ENCODE measurements around the gene SLC12A7.

DNA sequence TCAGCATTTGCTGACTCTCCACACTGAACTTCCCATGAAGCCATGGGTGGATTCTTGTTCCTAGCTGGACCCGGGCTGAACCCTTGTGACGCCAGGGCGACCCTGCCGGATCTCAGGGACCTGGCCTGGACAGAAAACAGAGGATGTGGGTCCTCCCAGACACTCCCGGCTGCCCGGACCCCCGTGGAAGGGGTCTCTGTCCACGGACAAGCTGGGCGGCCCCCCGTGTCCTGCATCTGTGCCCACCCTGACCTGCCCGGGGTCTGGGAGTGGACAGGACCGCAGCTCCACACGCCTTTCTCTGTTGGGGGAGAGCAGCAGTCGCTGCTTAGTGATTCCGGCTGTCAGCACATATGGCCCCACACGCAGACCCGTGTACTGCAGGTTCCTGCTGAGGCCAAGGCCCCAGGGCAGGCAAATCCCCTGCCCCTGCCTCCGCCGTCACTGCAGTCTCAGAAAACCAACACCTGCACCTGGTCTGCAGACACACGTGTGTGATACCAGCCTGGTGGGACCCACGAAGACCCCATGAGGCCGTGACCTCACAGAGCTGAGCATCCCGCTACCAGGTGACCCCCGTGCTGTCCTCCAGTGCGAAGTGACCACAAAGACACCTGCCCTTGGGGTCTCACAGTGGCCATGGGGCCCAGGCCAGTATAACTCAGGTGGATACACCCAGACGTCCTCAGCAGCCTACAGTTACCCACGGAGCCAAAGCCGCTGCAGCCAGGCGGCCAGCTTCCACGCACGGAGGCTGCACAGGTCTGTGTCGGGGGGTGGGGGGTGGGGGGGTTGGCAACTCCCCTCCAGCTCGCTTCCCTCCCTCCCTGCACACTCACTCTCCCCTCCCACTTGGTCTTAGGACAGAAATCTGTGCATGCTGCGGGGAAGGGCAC, 52.6 kb downstream of the SLC12A7 start:
- TF ChIP-seq, protein P1, sequence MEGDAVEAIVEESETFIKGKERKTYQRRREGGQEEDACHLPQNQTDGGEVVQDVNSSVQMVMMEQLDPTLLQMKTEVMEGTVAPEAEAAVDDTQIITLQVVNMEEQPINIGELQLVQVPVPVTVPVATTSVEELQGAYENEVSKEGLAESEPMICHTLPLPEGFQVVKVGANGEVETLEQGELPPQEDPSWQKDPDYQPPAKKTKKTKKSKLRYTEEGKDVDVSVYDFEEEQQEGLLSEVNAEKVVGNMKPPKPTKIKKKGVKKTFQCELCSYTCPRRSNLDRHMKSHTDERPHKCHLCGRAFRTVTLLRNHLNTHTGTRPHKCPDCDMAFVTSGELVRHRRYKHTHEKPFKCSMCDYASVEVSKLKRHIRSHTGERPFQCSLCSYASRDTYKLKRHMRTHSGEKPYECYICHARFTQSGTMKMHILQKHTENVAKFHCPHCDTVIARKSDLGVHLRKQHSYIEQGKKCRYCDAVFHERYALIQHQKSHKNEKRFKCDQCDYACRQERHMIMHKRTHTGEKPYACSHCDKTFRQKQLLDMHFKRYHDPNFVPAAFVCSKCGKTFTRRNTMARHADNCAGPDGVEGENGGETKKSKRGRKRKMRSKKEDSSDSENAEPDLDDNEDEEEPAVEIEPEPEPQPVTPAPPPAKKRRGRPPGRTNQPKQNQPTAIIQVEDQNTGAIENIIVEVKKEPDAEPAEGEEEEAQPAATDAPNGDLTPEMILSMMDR (conservative IDR thresholded peaks at IDR 0.05; ENCODE audit: low read depth, low read length) = no peak
- TF ChIP-seq EZH2phosphoT487 (IDR thresholded peaks at IDR 0.05; ENCODE audit: borderline replicate concordance, low read length) = no peak

Data from PC-3 (cell line).